Raji (cell line): ENCODE data around the gene SPATA17.

ENCODE experiments used
- POLR2A ChIP-seq: IDR thresholded peaks from 2 replicates; pipeline ENCODE4 v1.6.1; 2011; ENCODE audit warnings: low read depth, low read length, control low read depth; ENCODE audit not compliant: insufficient read depth

The SPATA17 gene, protein sequence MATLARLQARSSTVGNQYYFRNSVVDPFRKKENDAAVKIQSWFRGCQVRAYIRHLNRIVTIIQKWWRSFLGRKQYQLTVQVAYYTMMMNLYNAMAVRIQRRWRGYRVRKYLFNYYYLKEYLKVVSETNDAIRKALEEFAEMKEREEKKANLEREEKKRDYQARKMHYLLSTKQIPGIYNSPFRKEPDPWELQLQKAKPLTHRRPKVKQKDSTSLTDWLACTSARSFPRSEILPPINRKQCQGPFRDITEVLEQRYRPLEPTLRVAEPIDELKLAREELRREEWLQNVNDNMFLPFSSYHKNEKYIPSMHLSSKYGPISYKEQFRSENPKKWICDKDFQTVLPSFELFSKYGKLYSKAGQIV

GRCh38 chr1:217630711-217631591, at the start of gene SPATA17, which contains the start of gene GPATCH2:
SPATA17 (plus strand) TSS chr1:217631344; CDS start chr1:217631379, 35 bp downstream.
GPATCH2 (minus strand) TSS chr1:217631090; CDS start chr1:217630971, 119 bp downstream.
- peak; percentile 72 for TF ChIP-seq POLR2A

GRCh38 chr1:217585577-217585976, 45.6 kb upstream of the SPATA17 start:
- no peak for TF ChIP-seq POLR2A

- TF ChIP-seq POLR2A, result no peak
Observed at GRCh38 chr1:217586586-217586985, 44.6 kb upstream of the SPATA17 start.

GRCh38 chr1:217590598-217590997, 40.5 kb upstream of the SPATA17 start:
- TF ChIP-seq POLR2A, result no peak

- no peak for TF ChIP-seq POLR2A
Observed at GRCh38 chr1:217599154-217599553, 32.0 kb upstream of the SPATA17 start.

- TF ChIP-seq POLR2A, result no peak
Observed at GRCh38 chr1:217602380-217602779, 28.8 kb upstream of the SPATA17 start.

DNA sequence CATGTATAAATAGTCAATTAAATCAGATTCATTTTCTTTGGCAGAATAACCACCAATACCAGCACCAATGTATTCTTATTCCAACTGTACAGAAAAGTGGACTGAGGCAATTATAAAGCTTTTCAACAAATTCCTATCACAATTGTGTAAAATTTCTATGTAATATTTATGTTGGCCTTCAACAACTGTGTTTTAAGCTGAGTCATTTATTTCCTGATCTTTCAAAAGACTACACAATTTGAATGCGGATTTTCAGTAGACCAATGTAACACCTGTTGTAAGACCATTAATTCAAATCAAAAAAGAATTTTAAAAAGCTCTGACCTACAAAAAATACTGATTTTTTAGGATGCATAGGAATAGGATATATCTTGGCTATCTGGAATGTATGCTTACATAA, 25.8 kb upstream of the SPATA17 start:
- TF ChIP-seq POLR2A, result no peak

DNA sequence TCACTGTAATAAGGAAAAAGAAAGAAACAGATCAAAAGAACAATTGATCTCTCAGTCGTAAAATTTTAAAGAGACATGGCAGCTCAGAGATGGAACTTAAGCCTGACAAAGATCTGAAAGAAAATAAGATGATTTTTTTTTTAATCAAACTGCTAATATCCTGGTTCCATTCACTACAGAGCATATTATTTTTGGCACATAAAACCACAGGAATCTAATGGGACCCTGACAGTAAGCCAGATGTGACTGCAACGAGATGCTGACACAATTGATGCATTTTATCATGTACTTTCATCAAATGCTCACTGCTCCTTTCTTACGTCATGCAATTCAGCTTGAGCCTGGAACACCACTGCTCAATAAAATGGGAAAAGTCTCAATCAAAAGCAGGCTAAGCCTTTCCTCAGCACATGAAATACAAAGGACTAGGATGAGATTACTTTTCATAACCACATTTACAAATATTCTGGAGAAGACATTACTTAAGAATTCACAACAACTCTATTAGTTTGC, 16.9 kb upstream of the SPATA17 start:
- no peak for TF ChIP-seq POLR2A

GRCh38 chr1:217617126-217617525, 14.0 kb upstream of the SPATA17 start:
- no peak for TF ChIP-seq POLR2A

GRCh38 chr1:217620814-217621213, 10.3 kb upstream of the SPATA17 start:
- no peak for TF ChIP-seq POLR2A

GRCh38 chr1:217622042-217622441, 9.1 kb upstream of the SPATA17 start:
- no peak for TF ChIP-seq POLR2A

GRCh38 chr1:217626321-217626720, 4.8 kb upstream of the SPATA17 start:
- TF ChIP-seq POLR2A, result no peak

GRCh38 chr1:217627431-217627830, 3.7 kb upstream of the SPATA17 start:
- no peak for TF ChIP-seq POLR2A

- TF ChIP-seq POLR2A, result no peak
Observed at GRCh38 chr1:217642455-217642854, 11.3 kb downstream of the SPATA17 start.

DNA sequence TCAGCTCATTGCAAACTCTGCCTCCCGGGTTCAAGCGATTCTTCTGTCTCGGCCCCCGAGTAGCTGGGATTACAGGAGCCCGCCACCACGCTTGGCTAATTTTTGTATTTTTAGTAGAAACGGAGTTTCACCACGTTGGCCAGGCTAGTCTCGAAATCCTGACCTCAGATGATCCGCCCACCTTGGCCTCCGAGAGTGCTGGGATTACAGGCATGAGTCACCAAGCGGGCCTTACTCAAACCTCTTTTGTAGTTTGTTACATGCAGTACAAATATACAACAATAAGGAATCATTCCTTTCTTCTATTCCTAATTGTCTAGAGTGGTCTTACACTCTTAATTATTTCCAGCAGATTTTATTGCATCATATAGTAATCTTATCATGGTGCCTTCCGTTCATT, 16.6 kb downstream of the SPATA17 start:
- no peak for TF ChIP-seq POLR2A

DNA sequence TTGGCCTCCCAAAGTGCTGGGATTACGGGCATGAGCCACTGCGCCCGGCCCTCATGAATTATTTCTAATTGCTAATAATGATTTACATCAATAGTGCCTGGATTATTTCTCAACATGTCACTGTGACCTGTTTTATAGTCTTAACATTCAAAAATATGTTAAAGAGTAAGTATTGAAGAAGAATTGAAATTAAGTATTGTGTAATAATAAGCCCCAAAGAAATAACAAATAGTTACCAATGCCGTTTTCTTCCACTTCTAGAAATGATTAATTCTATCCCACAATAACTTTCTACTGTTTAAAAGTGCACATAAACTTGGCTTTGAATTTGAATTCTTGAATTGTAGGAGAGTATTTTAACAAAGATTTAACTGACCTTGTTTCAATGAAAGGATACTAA, 19.5 kb downstream of the SPATA17 start:
- TF ChIP-seq POLR2A, result no peak
